Measurements from ENCODE around the gene PDIA6.

DNA sequence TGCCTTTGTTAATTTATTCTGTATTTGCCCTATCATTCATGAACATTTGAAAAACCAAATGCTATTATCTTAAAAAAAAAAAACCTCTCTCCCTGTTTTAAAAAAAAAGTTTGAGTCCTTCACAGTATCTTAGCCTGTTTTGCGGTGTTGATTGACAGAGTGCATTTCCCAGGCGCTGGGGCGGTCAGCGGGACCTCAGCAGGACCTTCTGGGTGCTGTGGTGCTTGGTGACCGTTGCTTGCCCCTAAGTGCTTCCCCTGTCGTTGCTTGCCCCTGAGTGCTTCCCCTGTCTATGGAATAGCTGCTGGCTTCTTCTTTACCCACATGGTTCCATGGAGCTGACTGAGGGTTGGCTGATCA, 79.0 kb downstream of the PDIA6 start:
- TF ChIP-seq, protein P1, sequence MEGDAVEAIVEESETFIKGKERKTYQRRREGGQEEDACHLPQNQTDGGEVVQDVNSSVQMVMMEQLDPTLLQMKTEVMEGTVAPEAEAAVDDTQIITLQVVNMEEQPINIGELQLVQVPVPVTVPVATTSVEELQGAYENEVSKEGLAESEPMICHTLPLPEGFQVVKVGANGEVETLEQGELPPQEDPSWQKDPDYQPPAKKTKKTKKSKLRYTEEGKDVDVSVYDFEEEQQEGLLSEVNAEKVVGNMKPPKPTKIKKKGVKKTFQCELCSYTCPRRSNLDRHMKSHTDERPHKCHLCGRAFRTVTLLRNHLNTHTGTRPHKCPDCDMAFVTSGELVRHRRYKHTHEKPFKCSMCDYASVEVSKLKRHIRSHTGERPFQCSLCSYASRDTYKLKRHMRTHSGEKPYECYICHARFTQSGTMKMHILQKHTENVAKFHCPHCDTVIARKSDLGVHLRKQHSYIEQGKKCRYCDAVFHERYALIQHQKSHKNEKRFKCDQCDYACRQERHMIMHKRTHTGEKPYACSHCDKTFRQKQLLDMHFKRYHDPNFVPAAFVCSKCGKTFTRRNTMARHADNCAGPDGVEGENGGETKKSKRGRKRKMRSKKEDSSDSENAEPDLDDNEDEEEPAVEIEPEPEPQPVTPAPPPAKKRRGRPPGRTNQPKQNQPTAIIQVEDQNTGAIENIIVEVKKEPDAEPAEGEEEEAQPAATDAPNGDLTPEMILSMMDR (IDR thresholded peaks at IDR 0.05; ENCODE audit: low read depth, low read length) = no peak
- TF ChIP-seq EZH2phosphoT487 (IDR thresholded peaks at IDR 0.05; ENCODE audit: low read depth) = no peak

All from OCI-LY3 (cell line).